ENCODE measurements around the gene FGGY. TPM values are rescaled to one million over a fixed set of nuclear protein-coding genes. Genes with fewer than 3 reads are reported as not detected.

FGGY gene
- total RNA-seq, 1 experiment from 2014 or later: 12.0 TPM

DNA sequence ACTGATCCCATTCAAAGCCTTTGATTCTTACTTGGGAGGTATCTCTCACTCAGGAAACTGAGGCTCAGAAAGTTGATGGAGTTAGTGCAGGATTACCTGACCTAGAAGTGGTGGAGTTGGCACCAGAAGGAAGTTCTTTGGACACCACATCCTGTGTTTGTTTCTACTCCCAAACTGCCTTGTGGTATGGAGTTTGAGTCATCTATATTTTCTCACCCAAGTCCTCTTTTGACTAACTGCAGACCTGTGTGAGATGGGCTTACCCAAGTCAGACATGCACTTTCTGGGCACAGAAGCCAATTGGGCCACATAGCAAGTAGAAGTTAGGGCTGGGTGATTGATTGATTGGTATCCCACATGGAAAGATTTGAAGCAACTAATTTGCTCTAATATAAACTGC, 36.1 kb downstream of the FGGY start:
- no peaks in the 10 kb centered on the region for H3K36me3 Mint-ChIP-seq
- ChIA-PET POLR2A (no interaction called here), CTCF (no interaction called here)
- H3K27me3 Mint-ChIP-seq (ENCODE audit: low read depth): no peaks in the 10 kb centered on the region
- TF ChIP-seq FOXP1 (CRISPR knock-in tag; IDR thresholded peaks at IDR 0.05; ENCODE audit: borderline replicate concordance): no peak
- TF ChIP-seq ZNF671 (CRISPR knock-in tag; IDR thresholded peaks at IDR 0.05): no peak
- TF ChIP-seq GABPB1 (CRISPR knock-in tag; IDR thresholded peaks at IDR 0.05): no peak
- no peak for TF ChIP-seq ZNF396 (CRISPR knock-in tag; IDR thresholded peaks at IDR 0.05; ENCODE audit: borderline replicate concordance)
- no peak for TF ChIP-seq FOXK1 (CRISPR knock-in tag; IDR thresholded peaks at IDR 0.05)
- TF ChIP-seq, protein P1, sequence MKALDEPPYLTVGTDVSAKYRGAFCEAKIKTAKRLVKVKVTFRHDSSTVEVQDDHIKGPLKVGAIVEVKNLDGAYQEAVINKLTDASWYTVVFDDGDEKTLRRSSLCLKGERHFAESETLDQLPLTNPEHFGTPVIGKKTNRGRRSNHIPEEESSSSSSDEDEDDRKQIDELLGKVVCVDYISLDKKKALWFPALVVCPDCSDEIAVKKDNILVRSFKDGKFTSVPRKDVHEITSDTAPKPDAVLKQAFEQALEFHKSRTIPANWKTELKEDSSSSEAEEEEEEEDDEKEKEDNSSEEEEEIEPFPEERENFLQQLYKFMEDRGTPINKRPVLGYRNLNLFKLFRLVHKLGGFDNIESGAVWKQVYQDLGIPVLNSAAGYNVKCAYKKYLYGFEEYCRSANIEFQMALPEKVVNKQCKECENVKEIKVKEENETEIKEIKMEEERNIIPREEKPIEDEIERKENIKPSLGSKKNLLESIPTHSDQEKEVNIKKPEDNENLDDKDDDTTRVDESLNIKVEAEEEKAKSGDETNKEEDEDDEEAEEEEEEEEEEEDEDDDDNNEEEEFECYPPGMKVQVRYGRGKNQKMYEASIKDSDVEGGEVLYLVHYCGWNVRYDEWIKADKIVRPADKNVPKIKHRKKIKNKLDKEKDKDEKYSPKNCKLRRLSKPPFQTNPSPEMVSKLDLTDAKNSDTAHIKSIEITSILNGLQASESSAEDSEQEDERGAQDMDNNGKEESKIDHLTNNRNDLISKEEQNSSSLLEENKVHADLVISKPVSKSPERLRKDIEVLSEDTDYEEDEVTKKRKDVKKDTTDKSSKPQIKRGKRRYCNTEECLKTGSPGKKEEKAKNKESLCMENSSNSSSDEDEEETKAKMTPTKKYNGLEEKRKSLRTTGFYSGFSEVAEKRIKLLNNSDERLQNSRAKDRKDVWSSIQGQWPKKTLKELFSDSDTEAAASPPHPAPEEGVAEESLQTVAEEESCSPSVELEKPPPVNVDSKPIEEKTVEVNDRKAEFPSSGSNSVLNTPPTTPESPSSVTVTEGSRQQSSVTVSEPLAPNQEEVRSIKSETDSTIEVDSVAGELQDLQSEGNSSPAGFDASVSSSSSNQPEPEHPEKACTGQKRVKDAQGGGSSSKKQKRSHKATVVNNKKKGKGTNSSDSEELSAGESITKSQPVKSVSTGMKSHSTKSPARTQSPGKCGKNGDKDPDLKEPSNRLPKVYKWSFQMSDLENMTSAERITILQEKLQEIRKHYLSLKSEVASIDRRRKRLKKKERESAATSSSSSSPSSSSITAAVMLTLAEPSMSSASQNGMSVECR (CRISPR knock-in tag; IDR thresholded peaks at IDR 0.05; ENCODE audit: borderline replicate concordance): no peak
- TF ChIP-seq, protein P2, sequence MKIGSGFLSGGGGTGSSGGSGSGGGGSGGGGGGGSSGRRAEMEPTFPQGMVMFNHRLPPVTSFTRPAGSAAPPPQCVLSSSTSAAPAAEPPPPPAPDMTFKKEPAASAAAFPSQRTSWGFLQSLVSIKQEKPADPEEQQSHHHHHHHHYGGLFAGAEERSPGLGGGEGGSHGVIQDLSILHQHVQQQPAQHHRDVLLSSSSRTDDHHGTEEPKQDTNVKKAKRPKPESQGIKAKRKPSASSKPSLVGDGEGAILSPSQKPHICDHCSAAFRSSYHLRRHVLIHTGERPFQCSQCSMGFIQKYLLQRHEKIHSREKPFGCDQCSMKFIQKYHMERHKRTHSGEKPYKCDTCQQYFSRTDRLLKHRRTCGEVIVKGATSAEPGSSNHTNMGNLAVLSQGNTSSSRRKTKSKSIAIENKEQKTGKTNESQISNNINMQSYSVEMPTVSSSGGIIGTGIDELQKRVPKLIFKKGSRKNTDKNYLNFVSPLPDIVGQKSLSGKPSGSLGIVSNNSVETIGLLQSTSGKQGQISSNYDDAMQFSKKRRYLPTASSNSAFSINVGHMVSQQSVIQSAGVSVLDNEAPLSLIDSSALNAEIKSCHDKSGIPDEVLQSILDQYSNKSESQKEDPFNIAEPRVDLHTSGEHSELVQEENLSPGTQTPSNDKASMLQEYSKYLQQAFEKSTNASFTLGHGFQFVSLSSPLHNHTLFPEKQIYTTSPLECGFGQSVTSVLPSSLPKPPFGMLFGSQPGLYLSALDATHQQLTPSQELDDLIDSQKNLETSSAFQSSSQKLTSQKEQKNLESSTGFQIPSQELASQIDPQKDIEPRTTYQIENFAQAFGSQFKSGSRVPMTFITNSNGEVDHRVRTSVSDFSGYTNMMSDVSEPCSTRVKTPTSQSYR (CRISPR knock-in tag; IDR thresholded peaks at IDR 0.05): no peak
- TF ChIP-seq, protein P3, sequence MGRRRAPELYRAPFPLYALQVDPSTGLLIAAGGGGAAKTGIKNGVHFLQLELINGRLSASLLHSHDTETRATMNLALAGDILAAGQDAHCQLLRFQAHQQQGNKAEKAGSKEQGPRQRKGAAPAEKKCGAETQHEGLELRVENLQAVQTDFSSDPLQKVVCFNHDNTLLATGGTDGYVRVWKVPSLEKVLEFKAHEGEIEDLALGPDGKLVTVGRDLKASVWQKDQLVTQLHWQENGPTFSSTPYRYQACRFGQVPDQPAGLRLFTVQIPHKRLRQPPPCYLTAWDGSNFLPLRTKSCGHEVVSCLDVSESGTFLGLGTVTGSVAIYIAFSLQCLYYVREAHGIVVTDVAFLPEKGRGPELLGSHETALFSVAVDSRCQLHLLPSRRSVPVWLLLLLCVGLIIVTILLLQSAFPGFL (CRISPR knock-in tag; IDR thresholded peaks at IDR 0.05; ENCODE audit: borderline replicate concordance): no peak
- TF ChIP-seq NFE2L1 (CRISPR knock-in tag; IDR thresholded peaks at IDR 0.05): no peak
- no peak for TF ChIP-seq FOXJ3 (CRISPR knock-in tag; IDR thresholded peaks at IDR 0.05; ENCODE audit: borderline replicate concordance)
- no peak overlapping the region for H3K27ac Mint-ChIP-seq
- no peak overlapping the region for H3K4me3 Mint-ChIP-seq
- DNase-seq (ENCODE audit: low spot score) (no peak), ATAC-seq (no peak)
- peaks cover 15% of the 10 kb centered on the region for H3K4me1 Mint-ChIP-seq
- H3K9me3 Mint-ChIP-seq: no peaks in the 10 kb centered on the region

DNA sequence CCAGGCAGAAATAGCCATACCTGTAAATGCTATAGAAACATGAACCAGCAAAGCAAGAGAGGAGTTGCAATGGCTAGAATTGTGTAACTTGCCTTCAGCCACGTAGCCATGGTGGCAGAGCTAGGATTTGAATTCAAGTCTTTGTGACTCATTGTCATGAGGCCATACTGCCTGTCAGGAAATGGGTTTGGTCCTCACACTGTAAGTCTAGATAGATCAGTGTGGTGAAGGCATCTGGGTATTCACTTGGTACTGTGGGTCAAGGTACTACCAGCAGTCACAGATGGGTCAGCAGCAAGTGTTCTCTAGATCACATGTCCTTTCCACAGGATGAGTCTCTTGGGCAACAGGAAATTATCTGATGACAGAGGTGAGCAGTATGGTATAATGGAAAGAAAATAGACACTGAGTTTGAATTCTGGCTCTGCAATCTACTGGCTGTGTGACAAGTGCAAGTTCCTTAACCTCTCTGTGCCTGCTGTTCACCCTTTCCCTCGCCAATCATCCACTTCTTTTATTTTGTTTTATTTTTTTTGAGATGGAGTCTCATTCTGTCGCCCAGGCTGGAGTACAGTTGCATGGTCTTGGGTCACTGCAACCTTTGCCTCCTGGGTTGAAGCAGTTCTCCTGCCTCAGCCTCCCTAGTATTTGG, 36.9 kb downstream of the FGGY start:
- no peak for ATAC-seq
- H3K36me3 Mint-ChIP-seq: no peaks in the 10 kb centered on the region
- POLR2A ChIA-PET: no interaction called here
- CTCF ChIA-PET: no interaction called here
- H3K27ac Mint-ChIP-seq: no peak overlapping the region
- DNase-seq (ENCODE audit: low spot score): no peak
- H3K27me3 Mint-ChIP-seq (ENCODE audit: low read depth): no peaks in the 10 kb centered on the region
- H3K4me1 Mint-ChIP-seq: peaks cover 7% of the 10 kb centered on the region
- no peaks in the 10 kb centered on the region for H3K9me3 Mint-ChIP-seq
- no peak overlapping the region for H3K4me3 Mint-ChIP-seq
- TF ChIP-seq ETV6 (CRISPR knock-in tag; IDR thresholded peaks at IDR 0.05): no peak
- TF ChIP-seq PRRX2 (CRISPR knock-in tag; IDR thresholded peaks at IDR 0.05): no peak
- no peak for TF ChIP-seq GABPB1 (CRISPR knock-in tag; IDR thresholded peaks at IDR 0.05)
- no peak for TF ChIP-seq SP1 (CRISPR knock-in tag; conservative IDR thresholded peaks at IDR 0.05)

Measured in WTC11 (cell line).